Spinal cord (tissue), 4 donors: ENCODE measurements around the gene LEO1. TPM values are rescaled to one million over a fixed set of nuclear protein-coding genes. Genes with fewer than 3 reads are reported as not detected.

ENCODE experiments used
- polyA plus RNA-seq, 2 donors: library from polyadenylated mRNA; unstranded; fragments of 120-200 nt; gene quantifications; one replicate each; pipeline ENCODE4 v1.2.1, GENCODE V29; 2013; ENCODE audit not compliant: insufficient read length in 2 of 2
- small RNA-seq: library from RNA; depleted of rRNA; stranded (forward); fragments of <200 nt; gene quantifications from one replicate; pipeline ENCODE3, GENCODE V24; 2014; ENCODE audit warnings: low replicate concordance
- total RNA-seq, 2 donors: library from RNA; depleted of rRNA in 1 of 2; stranded (reverse); fragments of 120-200 nt in 1 of 2; fragments of >200 nt in 1 of 2; gene quantifications; one replicate each; pipeline versions ENCODE4 v1.2.3 to v1.2.4, GENCODE V29; 2013 to 2014

The LEO1 gene
- total and polyA plus RNA-seq, 4 donors: 26.4 to 30.0 (median 29.4) TPM

Small RNAs within 50 kb of the gene (small RNA-seq; reads per million reads assigned to genes)
- gene RNU6-90P: not detected

Other genes starting within 250 kb of the LEO1 start
- gene LYSMD2, start 234.1 kb downstream of the LEO1 start, total RNA-seq: 10 to 100 TPM; 10.7 to 23.8 TPM
- gene LYSMD2, start 234.1 kb downstream of the LEO1 start, polyA plus RNA-seq: 10 to 100 TPM; 23.5 to 23.8 TPM
- 100 to 1,000 TPM in 1 of 2 donors, 10 to 100 TPM in 1; 57.1 to 220 TPM for gene TMOD2, start 220.2 kb downstream of the LEO1 start, total RNA-seq
- gene TMOD2, start 220.2 kb downstream of the LEO1 start, polyA plus RNA-seq: 100 to 1,000 TPM; 114 to 160 TPM
- gene TMOD3, start 142.1 kb downstream of the LEO1 start, total RNA-seq: 10 to 100 TPM; 43.0 to 60.4 TPM
- gene TMOD3, start 142.1 kb downstream of the LEO1 start, polyA plus RNA-seq: 10 to 100 TPM; 26.5 to 26.8 TPM
- gene MAPK6, start 47.4 kb upstream of the LEO1 start, total RNA-seq: 10 to 100 TPM; 36.5 to 85.9 TPM
- 10 to 100 TPM; 55.1 to 73.4 TPM for gene MAPK6, start 47.4 kb upstream of the LEO1 start, polyA plus RNA-seq
- under 1 TPM; 0.44 to 0.50 TPM for gene BCL2L10, start 141.0 kb upstream of the LEO1 start, total RNA-seq
- gene BCL2L10, start 141.0 kb upstream of the LEO1 start, polyA plus RNA-seq: 1 to 10 TPM; 1.3 to 1.7 TPM
- 10 to 100 TPM; 28.0 to 53.7 TPM for gene GNB5, start 219.6 kb upstream of the LEO1 start, total RNA-seq
- 10 to 100 TPM; 55.4 to 57.2 TPM for gene GNB5, start 219.6 kb upstream of the LEO1 start, polyA plus RNA-seq